Anterior cingulate cortex (tissue), 58 donors: Measurements from ENCODE around the gene CGB2.
A peak's percentile ranks its signal among the peaks of the same experiment; 100 is the strongest.
"Not testable (repeated sequence)": the region's sequence is repeated elsewhere in the genome, so short reads cannot be mapped to it uniquely, and the experiment has no call there.

Experiments used
- DNase-seq, 58 donors: peaks; one replicate each; lab custom pipeline; 2025; lab: John Stamatoyannopoulos, UW

The CGB2 gene

GRCh38 chr19:49029749-49030148 lies 1.9 kb upstream of the CGB2 start:
- not testable (repeated sequence) for DNase-seq

- not testable (repeated sequence) for DNase-seq
Observed at GRCh38 chr19:49030323-49030722, 1.4 kb upstream of the CGB2 start.

GRCh38 chr19:49036815-49037214 lies 5.1 kb downstream of the CGB2 start, which contains the start of gene CGB1:
Gene CGB1, minus strand, starts transcription at chr19:49036895. Its CDS starts 184 bp downstream, at chr19:49036711.
- DNase-seq: not testable (repeated sequence)

GRCh38 chr19:49038111-49038510 lies 6.4 kb downstream of the CGB2 start:
- DNase-seq: not testable (repeated sequence)

GRCh38 chr19:49038557-49039276 lies 7.0 kb downstream of the CGB2 start:
- DNase-seq: not testable (repeated sequence)

- DNase-seq: not testable (repeated sequence)
Observed at GRCh38 chr19:49039736-49040135, 8.0 kb downstream of the CGB2 start.

- no peak for DNase-seq
Observed at GRCh38 chr19:49042177-49042576, 10.5 kb downstream of the CGB2 start.

GRCh38 chr19:49042666-49043065 lies 11.0 kb downstream of the CGB2 start:
- DNase-seq: not testable (repeated sequence)

GRCh38 chr19:49043548-49043947 lies 11.9 kb downstream of the CGB2 start, which contains the start of gene CGB5:
Gene CGB5, plus strand, starts transcription at chr19:49043848. Its CDS starts 362 bp downstream, at chr19:49044210.
- not testable (repeated sequence) for DNase-seq

GRCh38 chr19:49049011-49049410 lies 17.3 kb downstream of the CGB2 start, which contains the start of gene CGB8:
Gene CGB8, minus strand, starts transcription at chr19:49049111. Its CDS starts 372 bp downstream, at chr19:49048739.
- not testable (repeated sequence) for DNase-seq

GRCh38 chr19:49049834-49050233 lies 18.1 kb downstream of the CGB2 start:
- DNase-seq: not testable (repeated sequence)

GRCh38 chr19:49050376-49051033 lies 18.8 kb downstream of the CGB2 start:
- DNase-seq: not testable (repeated sequence)

- DNase-seq: peak in 6 of 58 donors; percentile 0 to 13 (median 5)
Observed at GRCh38 chr19:49056101-49056901, 24.6 kb downstream of the CGB2 start.

GRCh38 chr19:49056902-49057596 lies 25.4 kb downstream of the CGB2 start:
- not testable (repeated sequence) for DNase-seq

- peak in 5 of 58 donors; percentile 1 to 6 (median 4) for DNase-seq
Observed at GRCh38 chr19:49057636-49058234, 26.0 kb downstream of the CGB2 start, which contains the start of gene CGB7. Gene CGB7, minus strand, starts transcription at chr19:49057749. Its CDS starts 2,374 bp downstream, at chr19:49055375.

GRCh38 chr19:49058562-49058961 lies 26.9 kb downstream of the CGB2 start:
- peak in 1 of 58 donors; percentile 10 for DNase-seq

GRCh38 chr19:49059053-49059452 lies 27.4 kb downstream of the CGB2 start:
- DNase-seq: no peak

GRCh38 chr19:49061000-49061399 lies 29.3 kb downstream of the CGB2 start:
- DNase-seq: no peak

- no peak for DNase-seq
Observed at GRCh38 chr19:49061445-49061844, 29.8 kb downstream of the CGB2 start.
